Large intestine (tissue), 3 donors: ENCODE measurements around the gene SDF4. TPM values are rescaled to one million over a fixed set of nuclear protein-coding genes. Genes with fewer than 3 reads are reported as not detected.

Source experiments
- DNase-seq, 2 donors: peaks; one replicate each; pipeline versions ENCODE4 v3.0.0 to v3.0.0-alpha.2; 2013
- H3K27ac ChIP-seq: one replicate; pipeline ENCODE4 v1.5.1; 2013; ENCODE audit warnings: low read length
- H3K27me3 ChIP-seq: 2 replicates; pipeline ENCODE4 v1.6.1; 2013; ENCODE audit warnings: low read length; ENCODE audit not compliant: control insufficient read depth, insufficient read depth
- H3K36me3 ChIP-seq: 2 replicates; pipeline ENCODE4 v1.6.1; 2013; ENCODE audit warnings: low read length; ENCODE audit not compliant: control insufficient read depth, insufficient read depth
- H3K4me1 ChIP-seq: one replicate; pipeline ENCODE4 v1.6.1; 2013; ENCODE audit warnings: low read length; ENCODE audit not compliant: control insufficient read depth, insufficient read depth
- H3K4me3 ChIP-seq: one replicate; pipeline ENCODE4 v1.5.1; 2013; ENCODE audit warnings: low read length
- H3K9me3 ChIP-seq: one replicate; pipeline ENCODE4 v1.6.1; 2013; ENCODE audit warnings: mild to moderate bottlenecking, low read depth, low read length, moderate library complexity; ENCODE audit not compliant: control insufficient read depth
- WGBS: methylation state at CpG from one replicate; pipeline ENCODE4 v1.1.5; 2013; ENCODE audit warnings: low lambda C conversion rate; ENCODE audit not compliant: insufficient coverage; 5-methylcytosine and 5-hydroxymethylcytosine counted together
- polyA plus RNA-seq: library from polyadenylated mRNA; unstranded; fragments of 120-200 nt; gene quantifications from one replicate; pipeline ENCODE4 v1.2.1, GENCODE V29; 2013

The SDF4 gene
- polyA plus RNA-seq, 1 donor = 174 TPM

DNA sequence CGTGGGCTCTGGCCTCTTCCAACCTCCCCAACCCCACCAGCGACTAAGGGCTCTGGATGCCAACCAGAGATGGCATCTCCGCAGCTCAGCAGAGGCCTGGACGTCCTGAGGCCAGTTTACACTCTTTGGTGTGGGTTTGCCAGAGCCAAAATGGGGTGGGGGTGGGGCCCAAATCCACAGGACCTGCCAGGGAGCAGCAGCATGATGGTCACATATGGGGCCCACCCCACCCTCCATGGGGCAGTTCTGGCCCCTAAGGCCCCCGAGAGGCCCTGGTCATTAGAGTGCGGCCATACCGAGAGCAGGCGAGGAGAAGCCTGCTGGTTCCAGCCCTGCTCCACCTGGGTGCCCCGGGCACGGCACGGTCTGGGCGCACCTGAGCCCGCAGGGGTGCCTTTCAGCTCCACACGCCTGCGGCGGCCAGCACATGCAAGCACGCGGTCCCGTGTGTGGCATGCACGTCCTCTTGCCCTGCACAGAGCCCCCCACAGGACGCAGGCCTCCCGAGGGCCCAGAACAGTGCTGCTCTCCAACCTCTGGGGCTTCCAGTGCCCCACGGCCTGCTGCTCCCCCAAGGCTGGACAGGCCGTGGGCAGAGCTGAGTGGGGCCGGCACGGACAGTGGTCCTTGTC is 9.9 kb upstream of the SDF4 start:
- H3K9me3 ChIP-seq = peaks cover 17% of the 10 kb centered on the region
- no peak overlapping the region for H3K4me3 ChIP-seq
- H3K27ac ChIP-seq = no peak overlapping the region
- peaks cover 48% of the 10 kb centered on the region for H3K27me3 ChIP-seq
- peaks cover 28% of the 10 kb centered on the region for H3K4me1 ChIP-seq
- no CpG with 5 or more reads among the region's 26 CpGs for WGBS
- no peak for DNase-seq
- no peaks in the 10 kb centered on the region for H3K36me3 ChIP-seq

DNA sequence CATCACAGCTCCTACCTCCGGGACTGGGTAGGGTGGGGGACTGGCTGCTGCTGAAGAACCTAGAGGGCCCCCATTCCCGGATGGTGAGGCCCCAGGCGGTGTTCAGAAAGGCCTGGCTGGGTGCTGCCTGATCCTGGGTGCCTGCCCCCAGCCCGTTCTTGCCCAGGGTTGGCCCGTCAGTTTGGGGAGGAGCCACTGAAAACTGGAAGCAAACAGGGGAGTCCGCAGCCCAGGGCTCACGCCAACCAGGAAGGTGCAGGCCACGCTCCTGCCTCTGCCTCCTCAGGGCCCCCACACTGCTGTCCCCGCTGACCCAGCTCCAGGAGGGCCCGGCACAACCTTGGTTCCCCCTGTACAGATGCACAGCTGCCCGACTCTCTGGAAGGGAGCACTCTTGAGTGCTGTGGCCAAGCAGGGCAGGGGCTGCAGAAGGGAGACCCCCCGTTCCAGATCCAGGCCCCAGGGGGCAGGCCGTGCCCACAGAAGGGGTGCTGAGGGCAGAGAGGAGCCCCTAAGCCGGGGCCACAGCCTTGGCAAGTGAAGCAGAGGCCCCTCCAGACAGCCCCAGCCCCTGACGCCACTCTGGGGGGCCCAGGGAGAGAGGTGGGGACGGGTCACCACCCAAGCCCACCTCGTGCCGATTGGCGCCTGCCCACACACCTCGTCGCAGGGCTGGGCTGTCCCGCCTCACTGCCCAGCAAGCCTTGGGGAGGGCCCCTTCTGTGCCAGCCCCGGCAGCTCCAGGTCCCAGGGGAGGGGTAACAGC is 9.2 kb upstream of the SDF4 start:
- peaks cover 44% of the 10 kb centered on the region for H3K27me3 ChIP-seq
- WGBS = no CpG with 5 or more reads among the region's 23 CpGs
- no peaks in the 10 kb centered on the region for H3K36me3 ChIP-seq
- peaks cover 17% of the 10 kb centered on the region for H3K9me3 ChIP-seq
- H3K27ac ChIP-seq = no peak overlapping the region
- no peak overlapping the region for H3K4me3 ChIP-seq
- DNase-seq = no peak
- H3K4me1 ChIP-seq = peaks cover 35% of the 10 kb centered on the region

DNA sequence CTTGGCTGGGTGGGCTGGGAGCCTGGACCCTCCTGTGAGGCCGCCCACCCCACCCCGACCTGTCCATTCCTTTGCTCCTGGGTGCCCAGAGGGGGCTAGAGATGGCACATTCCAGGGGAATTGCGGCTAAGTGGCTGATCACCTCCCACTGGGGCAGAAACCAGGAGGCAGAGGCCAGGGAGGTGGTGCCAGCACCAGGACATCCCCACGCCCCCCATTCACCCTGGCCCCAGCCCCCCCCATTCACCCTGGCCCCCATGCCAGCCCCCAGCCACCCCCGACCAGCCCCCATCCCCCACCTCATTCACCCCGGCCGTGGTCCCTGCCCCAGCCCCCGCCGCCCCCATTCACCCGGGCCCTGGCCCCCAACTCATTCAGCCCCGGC is 8.5 kb upstream of the SDF4 start:
- peaks cover 36% of the 10 kb centered on the region for H3K4me1 ChIP-seq
- DNase-seq = no peak
- no CpG with 5 or more reads among the region's 11 CpGs for WGBS
- no peak overlapping the region for H3K27ac ChIP-seq
- H3K27me3 ChIP-seq = peaks cover 37% of the 10 kb centered on the region
- H3K36me3 ChIP-seq = no peaks in the 10 kb centered on the region
- no peak overlapping the region for H3K4me3 ChIP-seq
- peaks cover 12% of the 10 kb centered on the region for H3K9me3 ChIP-seq

DNA sequence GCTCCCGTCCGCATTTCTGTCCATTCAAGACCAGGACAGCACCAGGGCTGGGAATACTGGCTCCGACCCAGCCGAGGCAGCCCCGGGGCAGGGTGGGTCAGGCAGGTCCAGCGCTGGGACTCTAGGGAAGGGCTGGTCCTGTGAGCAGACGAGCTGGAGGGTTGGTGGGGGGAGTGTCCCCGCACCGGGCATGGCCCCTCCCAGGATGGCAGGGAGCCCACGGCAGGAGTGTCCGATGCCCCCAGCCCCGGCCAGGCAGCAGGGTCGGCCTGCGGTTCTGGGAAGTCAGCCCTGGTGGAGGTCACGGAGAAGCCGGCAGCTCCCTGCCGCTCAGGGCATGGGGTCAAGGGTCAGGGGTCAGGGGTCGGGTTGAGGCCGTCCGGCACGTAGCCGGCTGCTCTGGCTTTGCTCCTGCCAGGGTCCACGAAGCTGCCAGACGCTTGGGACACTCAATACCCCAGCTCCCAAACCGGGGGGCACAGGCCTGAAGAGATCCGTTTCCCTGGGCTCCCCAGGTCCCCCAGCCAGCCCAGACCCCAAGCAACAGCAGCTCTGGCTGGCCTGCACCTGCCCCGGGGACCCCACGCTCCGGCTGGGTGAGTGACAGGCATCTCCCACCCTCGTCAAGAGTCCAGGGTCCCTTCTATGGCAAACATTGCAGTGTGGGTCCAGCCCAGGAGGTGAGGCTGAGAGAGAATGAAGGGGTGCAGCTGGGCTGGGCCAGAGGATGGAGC is 8.0 kb upstream of the SDF4 start:
- Histone ChIP-seq H3K4me1 (peaks cover 36% of the 10 kb centered on the region), H3K27me3 (peaks cover 35% of the 10 kb centered on the region), H3K9me3 (peaks cover 11% of the 10 kb centered on the region), H3K27ac (no peak overlapping the region), H3K4me3 (no peak overlapping the region), H3K36me3 (no peaks in the 10 kb centered on the region)
- WGBS = no CpG with 5 or more reads among the region's 30 CpGs
- no peak for DNase-seq

DNA sequence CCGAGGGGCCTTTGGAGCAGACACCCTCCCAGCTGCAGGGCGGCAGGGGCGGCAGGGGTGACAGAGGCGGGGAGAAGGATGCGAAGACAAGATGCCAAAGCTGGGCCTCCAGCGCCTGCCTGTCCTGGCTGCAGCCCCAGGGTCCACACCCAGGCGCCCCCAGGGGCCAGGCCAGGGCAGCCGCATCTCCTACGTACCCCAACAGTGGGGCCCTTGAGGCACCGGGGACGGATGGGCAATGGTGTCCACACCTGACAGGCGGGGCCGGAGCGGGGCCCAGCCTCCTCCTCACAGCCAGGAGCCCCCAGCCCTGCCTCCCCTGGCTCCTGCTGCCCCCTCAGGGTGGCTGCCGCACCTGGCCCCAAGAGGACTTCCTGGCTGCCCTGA is 7.4 kb upstream of the SDF4 start:
- Histone ChIP-seq H3K4me1 (peaks cover 36% of the 10 kb centered on the region), H3K27ac (no peak overlapping the region), H3K4me3 (no peak overlapping the region), H3K9me3 (peaks cover 11% of the 10 kb centered on the region), H3K36me3 (peaks cover 3% of the 10 kb centered on the region), H3K27me3 (peaks cover 35% of the 10 kb centered on the region)
- no CpG with 5 or more reads among the region's 15 CpGs for WGBS
- no peak for DNase-seq

DNA sequence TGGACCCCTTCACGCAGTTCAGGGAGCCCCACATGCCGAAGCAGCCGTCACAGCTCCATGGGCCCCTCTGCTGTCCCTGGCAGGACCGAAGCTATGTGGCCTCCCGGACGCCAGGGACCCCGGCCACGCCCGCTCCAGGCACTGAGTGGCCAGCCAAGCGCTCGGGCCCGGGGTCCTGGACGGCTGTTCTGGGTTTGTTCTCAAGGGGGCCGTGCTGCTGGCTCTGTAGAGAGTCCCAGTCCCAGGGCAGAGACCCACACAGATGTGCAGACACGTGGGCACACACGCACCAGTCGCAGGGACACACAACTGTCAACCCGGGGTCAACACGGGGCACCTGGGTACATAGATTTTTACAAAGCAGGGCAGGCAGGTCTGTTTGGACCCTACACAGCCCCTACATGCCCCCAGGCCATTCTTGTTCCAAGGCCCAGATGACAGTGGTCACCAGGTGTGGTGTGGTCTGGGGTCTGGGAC is 6.9 kb upstream of the SDF4 start:
- WGBS = no CpG with 5 or more reads among the region's 19 CpGs
- Histone ChIP-seq H3K4me3 (no peak overlapping the region), H3K4me1 (peaks cover 39% of the 10 kb centered on the region), H3K9me3 (peaks cover 12% of the 10 kb centered on the region), H3K27me3 (peaks cover 35% of the 10 kb centered on the region), H3K27ac (no peak overlapping the region), H3K36me3 (peaks cover 8% of the 10 kb centered on the region)
- DNase-seq = no peak

DNA sequence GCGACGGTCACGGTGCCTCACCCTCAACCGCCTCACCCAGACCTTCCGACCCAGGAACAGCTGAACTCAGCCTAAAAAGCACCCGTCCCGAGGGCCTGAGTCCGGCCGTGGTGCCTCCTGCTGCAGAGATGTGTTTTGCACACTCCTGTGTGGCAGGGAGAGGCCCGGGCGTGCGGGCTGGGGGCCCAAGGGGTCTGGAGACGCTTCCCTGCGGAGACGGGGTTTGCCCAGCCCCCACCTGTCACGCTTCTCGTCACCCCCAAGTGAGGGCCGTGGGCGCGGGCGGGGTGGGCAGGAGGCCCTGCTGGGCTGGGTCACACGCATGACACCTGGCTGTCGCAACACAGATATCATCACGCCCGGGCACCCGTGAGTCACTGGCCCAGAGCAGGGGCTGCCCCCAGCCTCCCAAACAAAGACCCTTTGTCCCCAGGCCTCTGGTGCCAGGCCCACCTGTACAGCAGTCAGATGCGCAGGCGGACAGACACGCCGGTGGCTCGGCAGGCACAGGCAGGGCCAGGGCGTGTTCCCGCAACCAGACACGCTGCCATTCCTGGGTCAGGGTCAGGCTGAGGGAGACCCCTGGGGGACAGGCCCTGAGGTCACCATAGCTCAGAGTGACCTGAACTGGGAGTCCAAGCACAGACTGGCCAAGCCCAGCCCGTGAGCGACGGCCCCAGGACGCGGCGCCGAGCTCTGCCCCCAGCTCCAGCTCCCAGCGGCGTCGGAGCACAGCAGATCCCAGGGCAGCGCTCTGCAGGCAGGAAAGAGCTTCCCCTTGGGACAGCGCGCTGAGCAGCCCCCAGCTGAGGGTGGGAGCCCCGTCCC is 6.3 kb upstream of the SDF4 start:
- Histone ChIP-seq H3K36me3 (peaks cover 10% of the 10 kb centered on the region), H3K4me1 (peaks cover 41% of the 10 kb centered on the region), H3K4me3 (peak overlapping the region; percentile 0), H3K27ac (no peak overlapping the region), H3K27me3 (peaks cover 35% of the 10 kb centered on the region), H3K9me3 (peaks cover 19% of the 10 kb centered on the region)
- WGBS = no CpG with 5 or more reads among the region's 48 CpGs
- peak; percentile 76 to 82 for DNase-seq

DNA sequence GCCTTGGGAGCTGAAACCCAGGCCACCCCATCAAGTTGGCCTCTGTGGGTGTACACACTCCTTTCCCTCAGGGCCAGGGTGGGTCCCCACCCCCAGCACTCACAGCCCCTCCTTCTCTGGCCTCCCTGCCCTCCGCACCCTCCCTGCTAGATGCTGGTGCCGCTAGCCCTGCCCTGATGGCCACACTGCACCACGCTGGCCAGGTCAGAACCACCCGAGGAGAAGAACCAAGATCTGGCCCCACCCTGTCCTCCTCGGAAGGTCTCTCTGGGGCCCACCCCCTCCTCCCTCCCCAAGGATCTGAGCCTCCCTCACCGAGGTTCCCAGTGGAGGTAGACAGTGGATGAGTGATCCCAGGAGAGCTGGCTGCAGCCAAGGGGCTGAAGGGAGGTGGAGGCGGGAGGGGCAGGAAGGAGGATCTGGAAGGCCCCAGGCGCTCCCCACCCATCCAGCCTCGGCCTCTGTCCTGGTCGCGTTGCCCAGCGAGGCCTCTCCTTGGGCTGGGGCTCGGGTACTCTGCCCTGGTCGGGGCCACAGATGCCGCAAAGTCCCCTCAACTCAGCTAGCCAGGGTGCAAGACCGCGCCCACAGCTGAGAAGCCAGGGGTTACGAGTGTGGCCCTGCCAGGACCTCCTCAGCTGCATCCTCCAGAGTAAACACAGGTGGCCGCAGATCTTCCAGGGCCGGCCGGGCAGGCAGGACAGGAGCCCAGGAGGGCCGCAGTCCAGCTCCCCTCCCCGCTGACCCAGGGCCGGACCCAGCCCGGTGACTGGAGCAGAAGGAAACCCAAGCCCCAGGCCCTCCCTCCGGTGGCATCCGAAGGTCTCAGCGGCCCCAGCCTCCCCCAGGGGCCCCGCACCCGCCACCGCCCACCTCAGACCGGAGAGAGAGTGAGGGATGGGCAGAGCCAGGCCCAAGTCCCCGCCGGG is 5.4 kb upstream of the SDF4 start:
- peaks cover 10% of the 10 kb centered on the region for H3K36me3 ChIP-seq
- peaks cover 35% of the 10 kb centered on the region for H3K27me3 ChIP-seq
- H3K4me1 ChIP-seq = peaks cover 44% of the 10 kb centered on the region
- peak; percentile 20 to 51 for DNase-seq
- peak overlapping the region; percentile 0 for H3K4me3 ChIP-seq
- H3K27ac ChIP-seq = peak overlapping the region; percentile 12
- WGBS = no CpG with 5 or more reads among the region's 34 CpGs
- H3K9me3 ChIP-seq = peaks cover 26% of the 10 kb centered on the region

DNA sequence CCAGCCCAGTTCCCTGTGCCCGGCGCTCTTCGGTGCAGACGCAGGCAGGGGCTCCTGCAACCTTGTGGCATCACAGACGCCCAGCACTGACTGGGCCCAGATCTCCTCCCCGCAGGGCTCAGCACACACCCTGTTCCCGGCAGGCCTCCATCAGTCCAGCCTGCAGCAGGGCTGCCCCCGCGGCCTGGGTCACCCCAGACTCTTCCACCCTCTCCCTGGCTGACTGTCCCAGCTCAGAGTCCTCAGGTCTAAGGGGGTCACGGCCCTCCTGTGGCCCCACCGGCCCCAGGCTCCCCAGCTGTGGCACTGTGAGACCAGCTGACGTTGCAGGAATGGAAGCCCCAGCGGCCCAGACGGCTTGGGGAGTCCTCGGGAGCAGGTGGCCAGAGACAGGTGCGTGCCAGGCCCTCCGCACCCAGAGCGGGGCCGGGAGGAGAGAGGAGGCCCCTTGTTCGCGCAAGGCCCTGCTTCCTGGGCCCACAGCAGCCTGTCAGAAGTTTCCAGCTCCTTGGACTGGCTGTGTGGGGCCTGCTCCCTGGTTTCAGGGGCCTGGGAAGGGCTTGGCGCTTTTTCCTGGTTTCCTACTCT is 4.5 kb upstream of the SDF4 start:
- peak; percentile 18 to 54 for DNase-seq
- peaks cover 44% of the 10 kb centered on the region for H3K4me1 ChIP-seq
- no peak overlapping the region for H3K4me3 ChIP-seq
- H3K36me3 ChIP-seq = peaks cover 10% of the 10 kb centered on the region
- H3K27me3 ChIP-seq = peaks cover 35% of the 10 kb centered on the region
- WGBS = no CpG with 5 or more reads among the region's 22 CpGs
- H3K27ac ChIP-seq = peak overlapping the region; percentile 8
- peaks cover 26% of the 10 kb centered on the region for H3K9me3 ChIP-seq
